ENCODE measurements around the gene HOMER3. TPM values are rescaled to one million over a fixed set of nuclear protein-coding genes. Genes with fewer than 3 reads are reported as not detected.

Gene HOMER3
- total and polyA plus RNA-seq, 2 experiments from 2014 or later, result 16.7 to 38.4 TPM

DNA sequence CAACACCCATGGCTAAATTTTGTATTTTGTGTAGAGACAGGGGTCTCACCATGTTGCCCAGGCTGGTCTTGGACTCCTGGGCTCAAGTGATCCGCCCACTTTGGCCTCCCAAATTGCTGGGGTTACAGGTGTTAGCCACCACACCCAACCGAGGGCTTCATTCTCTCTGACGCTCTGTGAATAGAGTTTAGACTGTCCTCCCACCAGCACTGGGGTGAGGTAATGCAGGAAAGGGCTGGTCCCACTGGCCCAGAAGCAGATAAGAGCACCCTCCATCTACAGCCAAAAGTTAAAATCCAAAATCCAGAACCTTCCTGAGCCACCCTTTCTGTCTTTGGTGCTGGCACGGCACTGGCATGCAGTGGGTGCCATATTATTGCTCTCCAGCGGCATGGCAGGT, 31.8 kb upstream of the HOMER3 start:
- no peaks in the 10 kb centered on the region for H3K27me3 ChIP-seq (ENCODE audit: insufficient read depth)
- H4K20me1 ChIP-seq (replicated peaks; ENCODE audit: insufficient read depth), result no peaks in the 10 kb centered on the region
- H3K36me3 Mint-ChIP-seq (ENCODE audit: low read depth), result no peaks in the 10 kb centered on the region
- peaks cover 6% of the 10 kb centered on the region; the same call in 2 of the 3 replicates for H3K9me3 Mint-ChIP-seq
- H3K27ac Mint-ChIP-seq, result no peak overlapping the region
- no peaks in the 10 kb centered on the region for H3K36me3 ChIP-seq (ENCODE audit: insufficient read depth)
- TF ChIP-seq JUNB (IDR thresholded peaks at IDR 0.05; ENCODE audit: unreplicated experiment) (no peak), STAT1 (IDR thresholded peaks at IDR 0.05; ENCODE audit: unreplicated experiment) (no peak), EZH2 (IDR thresholded peaks at IDR 0.05; ENCODE audit: low read depth, unreplicated experiment) (no peak), NANOG (IDR thresholded peaks at IDR 0.05; ENCODE audit: borderline replicate concordance) (no peak), EZH2phosphoT487 (IDR thresholded peaks at IDR 0.05; ENCODE audit: unreplicated experiment) (no peak), POLR2AphosphoS5 (IDR thresholded peaks at IDR 0.05; ENCODE audit: low read depth) (no peak), ZNF114 (CRISPR knock-in tag; IDR thresholded peaks at IDR 0.05) (no peak)
- TF ChIP-seq, protein P1, sequence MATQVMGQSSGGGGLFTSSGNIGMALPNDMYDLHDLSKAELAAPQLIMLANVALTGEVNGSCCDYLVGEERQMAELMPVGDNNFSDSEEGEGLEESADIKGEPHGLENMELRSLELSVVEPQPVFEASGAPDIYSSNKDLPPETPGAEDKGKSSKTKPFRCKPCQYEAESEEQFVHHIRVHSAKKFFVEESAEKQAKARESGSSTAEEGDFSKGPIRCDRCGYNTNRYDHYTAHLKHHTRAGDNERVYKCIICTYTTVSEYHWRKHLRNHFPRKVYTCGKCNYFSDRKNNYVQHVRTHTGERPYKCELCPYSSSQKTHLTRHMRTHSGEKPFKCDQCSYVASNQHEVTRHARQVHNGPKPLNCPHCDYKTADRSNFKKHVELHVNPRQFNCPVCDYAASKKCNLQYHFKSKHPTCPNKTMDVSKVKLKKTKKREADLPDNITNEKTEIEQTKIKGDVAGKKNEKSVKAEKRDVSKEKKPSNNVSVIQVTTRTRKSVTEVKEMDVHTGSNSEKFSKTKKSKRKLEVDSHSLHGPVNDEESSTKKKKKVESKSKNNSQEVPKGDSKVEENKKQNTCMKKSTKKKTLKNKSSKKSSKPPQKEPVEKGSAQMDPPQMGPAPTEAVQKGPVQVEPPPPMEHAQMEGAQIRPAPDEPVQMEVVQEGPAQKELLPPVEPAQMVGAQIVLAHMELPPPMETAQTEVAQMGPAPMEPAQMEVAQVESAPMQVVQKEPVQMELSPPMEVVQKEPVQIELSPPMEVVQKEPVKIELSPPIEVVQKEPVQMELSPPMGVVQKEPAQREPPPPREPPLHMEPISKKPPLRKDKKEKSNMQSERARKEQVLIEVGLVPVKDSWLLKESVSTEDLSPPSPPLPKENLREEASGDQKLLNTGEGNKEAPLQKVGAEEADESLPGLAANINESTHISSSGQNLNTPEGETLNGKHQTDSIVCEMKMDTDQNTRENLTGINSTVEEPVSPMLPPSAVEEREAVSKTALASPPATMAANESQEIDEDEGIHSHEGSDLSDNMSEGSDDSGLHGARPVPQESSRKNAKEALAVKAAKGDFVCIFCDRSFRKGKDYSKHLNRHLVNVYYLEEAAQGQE (IDR thresholded peaks at IDR 0.05; ENCODE audit: unreplicated experiment), result no peak
- no peaks in the 10 kb centered on the region for H3K4me1 Mint-ChIP-seq
- H3K4me3 ChIP-seq, result no peak overlapping the region
- H3K27ac ChIP-seq (ENCODE audit: low read depth), result no peak overlapping the region
- H2AFZ ChIP-seq, result no peak overlapping the region
- H3K79me2 ChIP-seq (replicated peaks; ENCODE audit: insufficient read depth), result no peaks in the 10 kb centered on the region
- no peaks in the 10 kb centered on the region for H3F3A ChIP-seq (replicated peaks; ENCODE audit: low read depth)
- ATAC-seq, result no peak
- H3K9me2 ChIP-seq (ENCODE audit: insufficient read depth), result no peaks in the 10 kb centered on the region
- no peaks in the 10 kb centered on the region for H3K4me1 ChIP-seq (ENCODE audit: insufficient read depth)
- no peak for DNase-seq (ENCODE audit: low spot score)
- H3K4me2 ChIP-seq, result no peak overlapping the region
- no peak overlapping the region for H3K4me3 Mint-ChIP-seq
- H3K27me3 Mint-ChIP-seq (ENCODE audit: insufficient read depth, low read depth, poor library complexity), result peaks cover 13% of the 10 kb centered on the region

DNA sequence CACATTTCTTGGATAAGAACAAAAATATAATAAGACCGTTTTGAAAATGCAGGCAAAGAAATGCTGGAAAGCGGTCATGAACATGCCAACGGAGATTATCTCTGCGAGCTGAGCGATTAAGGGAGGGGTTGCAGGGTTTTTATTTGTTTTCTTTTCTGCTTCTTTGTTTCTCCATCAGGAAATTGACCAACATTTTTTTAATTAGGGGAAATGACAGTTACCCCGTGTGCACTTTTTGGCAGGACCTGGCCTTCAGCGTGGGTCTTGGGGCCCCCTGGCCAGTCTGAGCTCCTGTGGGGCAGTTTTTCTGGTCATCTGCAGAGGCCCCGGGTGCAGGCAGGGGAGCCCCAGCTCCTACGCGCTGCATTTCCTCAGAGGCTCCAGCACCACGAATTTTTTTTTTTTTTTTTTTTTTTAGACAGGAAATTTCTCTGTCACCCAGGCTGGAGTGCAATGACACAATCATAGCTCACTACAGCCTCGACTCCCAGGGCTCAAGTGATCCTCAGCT, 31.3 kb upstream of the HOMER3 start:
- Histone ChIP-seq H3K4me2 (no peak overlapping the region), H3F3A (replicated peaks; ENCODE audit: low read depth) (no peaks in the 10 kb centered on the region), H2AFZ (no peak overlapping the region), H4K20me1 (replicated peaks; ENCODE audit: insufficient read depth) (no peaks in the 10 kb centered on the region), H3K9me2 (ENCODE audit: insufficient read depth) (no peaks in the 10 kb centered on the region), H3K27ac (ENCODE audit: low read depth) (no peak overlapping the region), H3K4me3 (no peak overlapping the region), H3K4me1 (ENCODE audit: insufficient read depth) (no peaks in the 10 kb centered on the region; the same call in 1 of the 2 replicates), H3K27me3 (ENCODE audit: insufficient read depth) (no peaks in the 10 kb centered on the region), H3K79me2 (replicated peaks; ENCODE audit: insufficient read depth) (no peaks in the 10 kb centered on the region), H3K36me3 (ENCODE audit: insufficient read depth) (no peaks in the 10 kb centered on the region)
- no peak overlapping the region for H3K4me3 Mint-ChIP-seq
- H3K4me1 Mint-ChIP-seq, result no peaks in the 10 kb centered on the region
- peaks cover 13% of the 10 kb centered on the region for H3K27me3 Mint-ChIP-seq (ENCODE audit: insufficient read depth, low read depth, poor library complexity)
- no peak for ATAC-seq
- peaks cover 6% of the 10 kb centered on the region; the same call in 2 of the 3 replicates for H3K9me3 Mint-ChIP-seq
- no peak overlapping the region for H3K27ac Mint-ChIP-seq
- no peaks in the 10 kb centered on the region for H3K36me3 Mint-ChIP-seq (ENCODE audit: low read depth)
- DNase-seq (ENCODE audit: low spot score), result no peak
- TF ChIP-seq, protein P2, sequence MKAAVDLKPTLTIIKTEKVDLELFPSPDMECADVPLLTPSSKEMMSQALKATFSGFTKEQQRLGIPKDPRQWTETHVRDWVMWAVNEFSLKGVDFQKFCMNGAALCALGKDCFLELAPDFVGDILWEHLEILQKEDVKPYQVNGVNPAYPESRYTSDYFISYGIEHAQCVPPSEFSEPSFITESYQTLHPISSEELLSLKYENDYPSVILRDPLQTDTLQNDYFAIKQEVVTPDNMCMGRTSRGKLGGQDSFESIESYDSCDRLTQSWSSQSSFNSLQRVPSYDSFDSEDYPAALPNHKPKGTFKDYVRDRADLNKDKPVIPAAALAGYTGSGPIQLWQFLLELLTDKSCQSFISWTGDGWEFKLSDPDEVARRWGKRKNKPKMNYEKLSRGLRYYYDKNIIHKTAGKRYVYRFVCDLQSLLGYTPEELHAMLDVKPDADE (IDR thresholded peaks at IDR 0.05), result no peak
- TF ChIP-seq NANOG (IDR thresholded peaks at IDR 0.05; ENCODE audit: borderline replicate concordance) (no peak), ZNF114 (CRISPR knock-in tag; IDR thresholded peaks at IDR 0.05) (no peak), STAT1 (IDR thresholded peaks at IDR 0.05; ENCODE audit: unreplicated experiment) (no peak), EZH2phosphoT487 (IDR thresholded peaks at IDR 0.05; ENCODE audit: unreplicated experiment) (no peak), JUNB (IDR thresholded peaks at IDR 0.05; ENCODE audit: unreplicated experiment) (no peak), EZH2 (IDR thresholded peaks at IDR 0.05; ENCODE audit: low read depth, unreplicated experiment) (no peak), POLR2AphosphoS5 (IDR thresholded peaks at IDR 0.05; ENCODE audit: low read depth) (no peak), CREB1 (CRISPR knock-in tag; IDR thresholded peaks at IDR 0.05; ENCODE audit: low read depth) (no peak), ZNF331 (CRISPR knock-in tag; IDR thresholded peaks at IDR 0.05; ENCODE audit: low read depth) (no peak)
- TF ChIP-seq, protein P3, sequence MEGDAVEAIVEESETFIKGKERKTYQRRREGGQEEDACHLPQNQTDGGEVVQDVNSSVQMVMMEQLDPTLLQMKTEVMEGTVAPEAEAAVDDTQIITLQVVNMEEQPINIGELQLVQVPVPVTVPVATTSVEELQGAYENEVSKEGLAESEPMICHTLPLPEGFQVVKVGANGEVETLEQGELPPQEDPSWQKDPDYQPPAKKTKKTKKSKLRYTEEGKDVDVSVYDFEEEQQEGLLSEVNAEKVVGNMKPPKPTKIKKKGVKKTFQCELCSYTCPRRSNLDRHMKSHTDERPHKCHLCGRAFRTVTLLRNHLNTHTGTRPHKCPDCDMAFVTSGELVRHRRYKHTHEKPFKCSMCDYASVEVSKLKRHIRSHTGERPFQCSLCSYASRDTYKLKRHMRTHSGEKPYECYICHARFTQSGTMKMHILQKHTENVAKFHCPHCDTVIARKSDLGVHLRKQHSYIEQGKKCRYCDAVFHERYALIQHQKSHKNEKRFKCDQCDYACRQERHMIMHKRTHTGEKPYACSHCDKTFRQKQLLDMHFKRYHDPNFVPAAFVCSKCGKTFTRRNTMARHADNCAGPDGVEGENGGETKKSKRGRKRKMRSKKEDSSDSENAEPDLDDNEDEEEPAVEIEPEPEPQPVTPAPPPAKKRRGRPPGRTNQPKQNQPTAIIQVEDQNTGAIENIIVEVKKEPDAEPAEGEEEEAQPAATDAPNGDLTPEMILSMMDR (conservative IDR thresholded peaks at IDR 0.05; ENCODE audit: low read depth in 2 of 2), result no peak
- TF ChIP-seq, protein P1 (IDR thresholded peaks at IDR 0.05; ENCODE audit: unreplicated experiment), result no peak

Measured in GM23338 (cell line).